DMS53 treated with DMSO at 0.1 percent for 48 hours (cell line): Measurements from ENCODE around the gene TRIM69.

Experiments
- DNase-seq: peaks from one replicate; lab custom pipeline; 2025; ENCODE audit not compliant: unreplicated experiment; lab: John Stamatoyannopoulos, UW

The TRIM69 gene

GRCh38 chr15:44798826-44799225 lies 62.5 kb downstream of the TRIM69 start:
- DNase-seq, result no peak

- no peak for DNase-seq
Measured at GRCh38 chr15:44801364-44801763, 65.0 kb downstream of the TRIM69 start.

- DNase-seq, result no peak
Measured at GRCh38 chr15:44801797-44802196, 65.5 kb downstream of the TRIM69 start.

- DNase-seq, result no peak
Measured at GRCh38 chr15:44802336-44802735, 66.0 kb downstream of the TRIM69 start.

- no peak for DNase-seq
Measured at GRCh38 chr15:44804298-44805046, 68.1 kb downstream of the TRIM69 start.

- no peak for DNase-seq
Measured at GRCh38 chr15:44808557-44808956, 72.2 kb downstream of the TRIM69 start.

GRCh38 chr15:44810237-44810636 lies 73.9 kb downstream of the TRIM69 start:
- DNase-seq, result no peak

- DNase-seq, result peak; percentile 26
Measured at GRCh38 chr15:44811337-44811736, 75.0 kb downstream of the TRIM69 start.

- peak; percentile 82 for DNase-seq
Measured at GRCh38 chr15:44812029-44812517, 75.7 kb downstream of the TRIM69 start.

- peak; percentile 3 for DNase-seq
Measured at GRCh38 chr15:44813231-44813630, 76.9 kb downstream of the TRIM69 start.
